Measurements from ENCODE around the gene HPS4.
A peak's percentile ranks its signal among the peaks of the same experiment; 100 is the strongest.
"Not testable (repeated sequence)": the region's sequence is repeated elsewhere in the genome, so short reads cannot be mapped to it uniquely, and the experiment has no call there.

Gene HPS4

DNA sequence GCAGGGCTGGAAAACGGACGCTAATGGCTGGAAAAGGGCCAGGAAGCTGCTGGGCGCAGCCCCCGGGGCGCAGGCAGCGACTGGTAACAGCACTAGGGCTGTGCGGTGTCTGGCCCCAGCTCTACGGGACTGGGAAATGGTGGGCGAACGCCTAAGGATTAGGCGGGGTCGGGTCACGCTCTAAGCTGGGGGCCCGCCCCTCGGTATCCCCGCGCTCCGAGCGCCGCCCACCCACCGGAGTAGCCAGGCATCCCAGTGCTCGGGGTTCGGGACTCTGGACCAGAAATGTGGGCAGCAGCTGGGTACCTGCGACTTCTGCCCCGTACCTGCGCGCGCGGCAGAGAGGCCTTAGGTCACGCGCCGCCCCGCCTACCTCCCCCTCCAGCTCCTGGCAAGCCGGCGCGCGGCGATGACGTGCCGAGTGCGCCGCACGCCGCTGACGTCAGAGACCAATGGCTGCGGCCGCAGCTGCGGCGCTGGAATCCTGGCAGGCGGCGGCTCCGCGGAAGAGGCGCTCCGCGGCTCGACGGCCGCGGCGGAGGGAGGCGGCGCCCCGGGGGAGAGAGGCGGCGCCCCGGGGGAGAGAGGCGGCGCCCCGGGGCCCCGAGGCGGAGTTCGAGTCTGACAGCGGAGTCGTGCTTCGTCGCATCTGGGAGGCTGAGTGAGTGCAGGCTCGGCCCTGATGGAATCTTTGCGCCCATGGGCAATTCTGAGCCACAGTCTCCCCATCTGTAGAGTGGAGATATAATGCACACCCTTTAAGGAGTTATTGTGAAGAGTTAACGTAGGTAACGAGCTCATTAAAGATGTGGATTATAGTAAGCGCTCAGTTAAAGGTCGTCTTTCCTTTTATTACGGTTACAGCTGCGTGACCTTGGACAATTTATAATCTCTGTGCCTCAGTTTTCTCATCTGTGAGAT is at the start of gene HPS4, which contains the start of gene SRRD:
Gene HPS4 (minus strand): TSS at position 345 of the 921 bp plus-strand sequence. CDS start 2,021 bp downstream, outside the sequence.
Gene SRRD (plus strand): TSS at position 439 of the 921 bp plus-strand sequence. CDS start 14 bp downstream, at position 453.
- peak; percentile 80 for DNase-seq (ENCODE audit: low read depth)

GRCh38 chr22:26529345-26529744 is 45.8 kb upstream of the HPS4 start:
- DNase-seq (ENCODE audit: low read depth), result no peak

- not testable (repeated sequence) for DNase-seq (ENCODE audit: low read depth)
Measured at GRCh38 chr22:26528518-26528917, 44.9 kb upstream of the HPS4 start.

GRCh38 chr22:26527574-26528465 is 44.2 kb upstream of the HPS4 start:
- no peak for DNase-seq (ENCODE audit: low read depth)

GRCh38 chr22:26527167-26527566 is 43.6 kb upstream of the HPS4 start:
- DNase-seq (ENCODE audit: low read depth), result no peak

- DNase-seq (ENCODE audit: low read depth), result no peak
Measured at GRCh38 chr22:26525946-26526564, 42.5 kb upstream of the HPS4 start.

- no peak for DNase-seq (ENCODE audit: low read depth)
Measured at GRCh38 chr22:26524870-26525269, 41.3 kb upstream of the HPS4 start.

DNA sequence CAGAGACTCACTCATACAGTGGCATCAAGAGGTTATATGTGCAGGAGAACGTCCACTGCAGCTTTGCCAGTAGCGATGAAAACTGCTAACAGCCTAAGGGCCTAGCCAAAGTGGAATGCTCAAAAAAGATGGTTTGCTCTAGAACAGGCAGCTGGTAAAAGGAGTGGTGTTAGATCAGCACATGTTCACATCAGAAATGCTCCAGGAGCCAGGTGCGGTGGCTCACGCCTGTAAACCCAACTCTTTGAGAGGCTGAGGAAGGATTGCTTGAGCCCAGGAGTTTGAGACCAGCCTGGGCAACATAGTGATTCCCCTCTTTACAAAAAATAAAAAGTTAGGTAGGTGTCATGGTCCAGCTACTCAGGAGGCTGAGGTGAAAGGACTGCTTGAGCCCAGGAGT is 39.0 kb upstream of the HPS4 start:
- DNase-seq (ENCODE audit: low read depth), result no peak

DNA sequence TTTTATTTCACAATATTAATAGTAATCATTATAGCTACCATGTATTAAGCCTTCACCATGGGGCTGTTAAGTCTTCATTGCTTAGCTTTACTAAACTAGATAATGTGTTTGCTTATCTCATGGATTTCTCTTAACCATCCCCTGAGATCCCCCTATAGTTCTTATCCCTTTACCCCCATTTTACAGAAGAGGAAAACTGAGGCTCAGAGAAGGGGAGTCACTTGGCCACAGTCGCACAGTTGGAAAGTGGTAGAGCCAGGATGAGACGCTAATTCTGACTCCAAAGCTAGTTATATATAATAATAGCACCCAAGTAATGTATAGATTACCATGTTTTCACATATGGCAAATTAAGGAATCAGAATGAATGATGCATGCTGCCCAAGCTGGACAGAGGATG is 38.4 kb upstream of the HPS4 start:
- DNase-seq (ENCODE audit: low read depth), result no peak

DNA sequence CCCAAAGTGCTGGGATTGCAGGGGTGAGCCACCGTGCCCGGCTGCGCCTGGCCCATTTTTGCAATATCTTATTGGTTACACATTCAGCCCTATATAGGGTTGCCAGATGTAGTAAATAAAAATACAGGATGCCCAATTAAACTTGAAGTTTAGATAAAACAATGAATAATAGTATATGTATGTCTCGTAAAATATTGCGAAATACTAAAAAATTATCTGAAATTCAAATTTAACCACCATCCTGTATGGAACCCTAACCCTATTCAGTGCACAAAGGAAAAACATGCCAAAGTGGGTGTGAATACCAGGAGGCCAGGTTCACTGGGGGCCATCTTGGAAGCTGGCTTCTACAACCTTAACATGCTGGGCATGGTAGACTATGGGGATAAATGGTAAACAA is 33.8 kb upstream of the HPS4 start:
- DNase-seq (ENCODE audit: low read depth), result no peak

- no peak for DNase-seq (ENCODE audit: low read depth)
Measured at GRCh38 chr22:26516503-26516902, 32.9 kb upstream of the HPS4 start.

- no peak for DNase-seq (ENCODE audit: low read depth)
Measured at GRCh38 chr22:26515931-26516330, 32.3 kb upstream of the HPS4 start.

DNA sequence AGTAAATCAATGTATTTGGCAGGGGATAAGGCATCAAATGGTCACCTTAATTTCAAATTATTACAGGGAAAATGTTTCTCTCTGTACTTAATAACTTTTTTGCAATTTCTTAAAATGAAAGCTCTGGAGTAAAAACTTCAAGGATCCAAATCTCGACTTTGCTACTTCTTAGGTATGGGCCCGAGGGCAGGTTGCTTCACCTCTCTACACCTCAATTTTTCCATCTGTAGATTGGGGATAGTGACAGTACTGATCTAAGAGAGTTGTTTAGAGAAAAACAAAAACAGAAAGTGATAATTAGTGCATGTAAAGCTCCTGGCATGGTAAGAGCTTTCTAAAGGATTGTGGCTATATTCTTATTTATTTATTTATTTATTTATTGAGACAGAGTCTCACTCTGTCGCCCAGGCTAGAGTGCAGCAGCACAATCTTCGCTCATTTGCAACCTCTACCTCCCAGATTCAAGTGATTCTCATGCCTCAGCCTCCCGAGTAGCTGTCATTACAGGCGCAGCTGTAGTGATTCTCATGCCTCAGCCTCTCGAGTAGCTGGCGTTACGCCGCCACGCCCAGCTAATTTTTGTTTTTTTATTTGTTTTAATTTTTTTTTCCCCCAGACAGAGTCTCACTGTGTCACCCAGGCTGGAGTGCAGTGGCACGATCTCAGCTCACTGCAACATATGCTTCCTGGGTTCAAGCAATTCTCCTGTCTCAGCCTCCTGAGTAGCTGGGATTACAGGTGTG is 31.0 kb upstream of the HPS4 start:
- DNase-seq (ENCODE audit: low read depth), result no peak

- no peak for DNase-seq (ENCODE audit: low read depth)
Measured at GRCh38 chr22:26513838-26514237, 30.3 kb upstream of the HPS4 start.

DNA sequence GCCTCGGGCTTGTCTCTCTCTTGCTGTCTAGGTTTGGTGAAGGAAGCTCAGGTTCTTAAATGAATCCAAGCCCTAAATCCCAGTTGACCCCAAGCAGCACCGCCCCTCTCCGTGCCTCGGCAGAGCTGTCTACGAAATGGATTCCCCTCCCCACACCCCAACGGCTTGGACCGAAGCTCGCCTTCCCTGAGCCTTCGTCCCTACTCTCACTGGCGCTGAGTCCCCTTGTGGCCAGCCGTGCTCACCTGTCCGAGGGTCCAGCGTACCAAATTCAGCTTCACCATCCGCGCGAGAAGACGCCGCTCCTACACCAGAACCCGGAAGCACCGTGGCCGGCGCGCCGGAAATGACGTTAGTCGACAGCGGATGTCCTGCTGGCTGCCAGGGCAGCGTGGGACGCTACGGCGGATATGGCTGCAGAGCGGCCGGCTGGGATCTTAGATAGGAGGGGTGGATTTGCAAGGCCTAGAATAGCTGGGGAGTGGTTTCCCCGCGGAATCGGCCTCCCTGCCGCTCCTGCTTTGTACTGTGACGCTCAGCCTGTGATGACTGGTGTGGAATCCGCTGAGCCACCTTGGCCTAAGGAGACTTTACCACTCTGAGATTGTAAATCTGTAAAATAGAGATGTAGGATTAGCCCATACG is 28.7 kb upstream of the HPS4 start, which contains the start of gene TFIP11:
Gene TFIP11 (minus strand): TSS at position 325 of the 645 bp plus-strand sequence. CDS start 2,201 bp downstream, outside the sequence.
- peak; percentile 65 for DNase-seq (ENCODE audit: low read depth)

- DNase-seq (ENCODE audit: low read depth), result no peak
Measured at GRCh38 chr22:26508148-26508547, 24.6 kb upstream of the HPS4 start.

DNA sequence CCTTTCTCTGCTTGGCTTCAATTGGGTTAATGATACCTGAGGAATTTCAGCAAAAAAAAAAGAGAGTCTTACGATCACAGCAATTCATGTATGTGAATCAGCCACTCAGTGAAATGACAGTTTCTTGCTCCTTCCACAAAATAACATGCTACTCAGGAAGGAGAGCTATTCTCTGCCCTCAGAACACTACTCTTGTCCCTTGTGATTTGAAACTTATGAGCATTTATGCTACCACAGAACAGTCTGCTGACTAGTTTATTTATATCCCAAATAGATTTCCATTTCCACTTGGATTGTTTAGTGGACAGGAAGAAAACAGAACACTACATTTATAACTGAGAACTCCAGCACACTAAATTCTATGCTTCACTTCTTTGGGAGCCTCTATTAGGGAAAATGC is 20.2 kb upstream of the HPS4 start:
- DNase-seq (ENCODE audit: low read depth), result no peak

GRCh38 chr22:26502688-26503561 is 19.3 kb upstream of the HPS4 start:
- peak; percentile 90 for DNase-seq (ENCODE audit: low read depth)

GRCh38 chr22:26501996-26502395 is 18.4 kb upstream of the HPS4 start:
- no peak for DNase-seq (ENCODE audit: low read depth)

GRCh38 chr22:26499188-26499703 is 15.7 kb upstream of the HPS4 start:
- DNase-seq (ENCODE audit: low read depth), result no peak
